Suppressor macrophage (primary cell): ENCODE data around the gene TPRG1L.

ENCODE experiments used
- DNase-seq, 4 experiments: peaks; one replicate each; pipeline ENCODE4 v3.0.0-alpha.2; 2020 to 2022

TPRG1L gene

DNA sequence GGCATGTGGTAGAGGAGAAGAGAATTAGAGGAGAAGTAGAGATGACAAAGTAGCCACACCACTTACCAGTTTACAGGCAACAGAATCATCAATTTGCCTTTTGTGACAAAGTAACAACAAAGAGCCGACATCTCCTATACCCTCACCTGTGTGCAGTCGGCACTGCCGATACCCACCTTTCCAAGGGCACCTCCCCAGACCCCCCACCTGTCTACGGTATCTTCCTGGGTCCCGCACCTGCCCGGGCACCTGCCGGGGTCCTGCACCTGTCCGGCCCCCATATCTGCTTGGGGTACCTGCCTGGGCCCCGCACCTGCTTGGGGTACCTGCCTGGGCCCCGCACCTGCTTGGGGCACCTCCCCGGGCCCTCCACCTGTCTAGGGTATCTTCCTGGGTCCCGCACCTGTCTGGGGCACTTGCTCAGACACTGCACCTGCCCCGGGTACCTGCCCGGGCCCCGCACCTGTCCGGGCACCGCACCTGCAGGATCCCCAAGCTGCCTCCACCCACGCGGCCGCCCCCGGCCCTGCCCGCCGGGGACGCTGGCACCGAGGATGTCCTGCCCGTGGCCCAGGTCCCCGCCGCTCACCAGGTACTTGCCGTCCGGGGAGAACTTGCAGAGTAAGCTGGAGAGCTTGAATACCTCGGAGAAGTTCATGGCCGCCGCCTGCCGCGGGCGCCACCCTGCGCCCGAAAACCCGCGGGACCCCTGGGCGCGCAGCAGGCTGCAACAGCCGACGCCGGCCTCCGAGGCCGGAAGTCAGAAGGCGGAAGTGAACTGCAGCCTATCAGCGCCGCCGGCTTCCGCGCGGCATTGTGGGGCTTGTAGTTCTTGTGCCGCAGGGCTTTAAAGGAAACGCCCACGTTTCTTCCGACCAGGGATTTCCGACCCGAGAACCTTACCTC lies 24.8 kb downstream of the TPRG1L start, which contains the start of gene WRAP73:
Gene WRAP73, minus strand, starts transcription at position 762 of the 906 bp plus-strand sequence. Its CDS starts 104 bp downstream, at position 658.
- peak; percentile 95 to 97 (median 97) for DNase-seq

GRCh38 chr1:3650248-3651025 lies 25.6 kb downstream of the TPRG1L start:
- no peak for DNase-seq

GRCh38 chr1:3651026-3651929 lies 26.5 kb downstream of the TPRG1L start:
- DNase-seq = peak in 2 of 4 experiments; percentile 15 to 16

GRCh38 chr1:3651930-3652547 lies 27.2 kb downstream of the TPRG1L start, which contains the start of gene TP73:
Gene TP73 (plus strand): TSS chr1:3652516. CDS start chr1:3682366, 29,850 bp downstream.
- peak in 3 of 4 experiments; percentile 30 to 50 (median 30) for DNase-seq

GRCh38 chr1:3652548-3653285 lies 27.9 kb downstream of the TPRG1L start:
- peak in 1 of 4 experiments; percentile 20 for DNase-seq

DNA sequence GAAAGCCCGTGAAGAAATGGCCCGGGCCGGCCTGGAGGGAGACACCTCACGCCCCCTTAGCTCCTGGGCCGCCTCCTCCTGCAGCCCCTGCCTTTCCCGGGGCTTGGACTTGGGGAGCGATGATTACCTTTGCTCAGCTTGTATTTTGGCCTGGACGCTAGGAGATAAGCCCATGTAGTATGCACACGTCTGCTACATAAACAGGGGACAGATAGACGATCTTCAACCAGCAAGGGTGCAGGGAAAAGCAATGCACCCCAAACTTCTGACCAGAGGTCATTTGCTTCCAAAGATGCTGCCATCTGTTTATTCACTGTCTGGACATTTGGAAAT lies 28.4 kb downstream of the TPRG1L start:
- no peak for DNase-seq

DNA sequence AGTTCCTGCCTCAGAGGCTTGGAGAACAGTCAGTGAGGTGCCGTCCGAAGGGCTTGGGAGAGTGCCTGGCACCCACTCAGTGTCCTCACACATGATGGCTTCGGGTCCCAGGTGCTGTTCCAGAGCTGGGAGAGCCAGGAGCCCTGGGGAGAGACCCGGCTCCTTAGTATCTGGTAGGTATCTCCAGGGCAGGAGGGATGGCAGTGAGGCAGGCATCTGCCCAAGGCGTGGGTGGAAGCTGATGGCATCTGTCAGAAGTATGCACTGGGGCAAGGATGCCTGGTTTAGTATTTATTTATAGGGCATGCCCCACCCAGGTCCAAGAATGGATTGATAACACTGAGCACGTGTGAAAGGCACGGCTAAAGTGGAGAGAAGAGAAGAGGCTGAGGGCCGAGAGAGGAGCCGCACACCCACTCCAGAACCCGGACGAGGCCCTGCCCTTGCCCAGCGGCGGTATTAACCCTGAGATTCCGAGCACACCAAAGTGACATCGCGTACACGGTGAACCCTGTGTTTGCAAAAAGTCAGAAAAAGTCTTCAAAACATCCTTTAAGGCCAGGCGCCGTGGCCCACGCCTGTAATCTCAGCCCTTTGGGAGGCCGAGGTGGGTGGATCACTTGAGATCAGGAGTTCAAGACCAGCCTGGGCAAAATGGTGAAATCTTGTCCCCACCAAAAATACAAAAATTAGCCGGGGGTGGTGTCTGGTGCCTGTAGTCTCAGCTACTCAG lies 29.9 kb downstream of the TPRG1L start:
- DNase-seq = no peak

DNA sequence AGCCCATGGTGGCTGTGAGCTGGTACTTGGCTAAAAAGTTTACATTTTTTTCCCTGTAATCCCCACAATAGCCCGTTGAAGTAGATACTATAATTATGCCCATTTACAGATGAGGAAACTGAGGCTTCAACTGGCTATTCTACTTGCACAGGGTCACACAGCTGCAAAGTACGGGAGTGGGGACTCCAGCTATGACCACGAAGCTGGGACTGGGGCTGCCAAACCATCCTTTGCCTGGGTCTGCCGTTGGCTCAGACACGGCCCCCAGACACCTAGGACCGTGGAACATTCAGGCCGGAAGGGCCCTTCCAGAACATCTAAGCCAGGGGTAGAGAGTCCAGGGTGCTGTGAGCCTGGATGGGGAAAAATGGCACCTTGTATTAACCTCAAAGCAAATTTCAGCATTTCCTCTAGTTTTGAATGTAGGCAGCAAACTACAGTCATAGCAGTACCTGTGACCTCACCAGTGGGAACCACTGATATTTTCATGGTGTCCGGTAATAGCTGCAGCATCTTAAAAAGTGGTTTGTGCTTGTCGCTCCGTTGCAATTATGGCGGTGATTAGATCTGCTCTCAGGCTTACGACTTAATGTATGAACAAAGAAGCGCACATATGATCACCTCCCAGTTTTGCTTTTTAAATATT lies 31.8 kb downstream of the TPRG1L start:
- no peak for DNase-seq

DNA sequence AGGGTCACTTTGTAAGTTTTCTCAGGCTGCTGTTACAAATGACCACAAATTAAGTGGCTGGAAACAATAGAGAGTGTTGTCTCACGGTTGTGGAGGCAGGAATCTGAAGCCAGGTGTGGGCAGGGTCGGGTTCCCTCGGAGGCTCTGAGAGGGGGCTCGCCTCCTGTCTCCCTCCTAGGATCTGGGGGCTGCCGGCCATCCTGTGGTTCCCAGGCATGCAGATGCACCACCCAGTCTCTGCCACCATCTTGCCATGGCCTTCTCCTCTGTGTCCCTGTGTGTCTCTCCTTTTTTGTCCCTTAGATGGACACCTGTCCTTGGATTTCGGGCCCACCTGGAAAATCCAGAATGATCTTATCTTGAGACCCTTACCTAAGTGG lies 32.3 kb downstream of the TPRG1L start:
- DNase-seq = no peak

- no peak for DNase-seq
Observed at GRCh38 chr1:3657578-3658230, 32.9 kb downstream of the TPRG1L start.

DNA sequence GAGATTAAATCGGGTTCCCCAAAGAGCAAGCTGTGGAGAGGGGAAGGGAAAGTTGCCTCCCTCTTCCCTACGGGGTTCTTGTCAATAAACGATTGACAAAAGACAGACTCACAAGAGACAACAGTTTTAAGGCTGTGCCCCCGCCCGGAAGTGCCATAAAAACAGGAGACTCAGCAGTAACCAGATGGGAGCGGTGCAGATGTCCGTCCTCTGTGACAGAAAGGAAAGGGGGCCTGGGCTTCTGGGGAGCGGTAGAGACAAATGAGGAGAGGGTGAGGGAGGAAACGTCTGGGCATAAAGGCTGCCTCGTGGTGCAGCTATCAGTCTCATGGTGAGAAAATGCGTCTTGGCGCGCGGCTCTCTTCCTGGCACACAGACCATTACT lies 33.4 kb downstream of the TPRG1L start:
- DNase-seq = no peak

DNA sequence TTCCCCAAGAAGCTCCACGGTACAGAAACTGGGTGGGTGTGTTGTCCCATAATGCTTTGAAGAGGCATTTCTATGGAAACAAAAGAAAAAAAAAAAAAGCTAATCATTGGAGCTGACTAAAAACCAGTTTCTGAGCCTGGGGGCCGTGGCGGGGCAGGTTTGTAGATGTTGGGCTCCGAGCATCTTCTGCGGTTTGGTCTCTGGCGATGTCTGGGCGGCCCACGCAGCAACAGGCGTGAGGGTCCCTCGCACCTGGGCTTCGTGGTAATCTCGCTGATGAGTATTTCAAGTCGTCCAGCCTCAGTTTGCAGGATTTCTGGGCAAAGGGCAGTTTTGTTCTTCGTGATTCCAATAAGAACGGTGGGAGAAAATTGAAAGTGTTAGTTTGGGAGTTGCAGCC lies 34.3 kb downstream of the TPRG1L start:
- DNase-seq = no peak

DNA sequence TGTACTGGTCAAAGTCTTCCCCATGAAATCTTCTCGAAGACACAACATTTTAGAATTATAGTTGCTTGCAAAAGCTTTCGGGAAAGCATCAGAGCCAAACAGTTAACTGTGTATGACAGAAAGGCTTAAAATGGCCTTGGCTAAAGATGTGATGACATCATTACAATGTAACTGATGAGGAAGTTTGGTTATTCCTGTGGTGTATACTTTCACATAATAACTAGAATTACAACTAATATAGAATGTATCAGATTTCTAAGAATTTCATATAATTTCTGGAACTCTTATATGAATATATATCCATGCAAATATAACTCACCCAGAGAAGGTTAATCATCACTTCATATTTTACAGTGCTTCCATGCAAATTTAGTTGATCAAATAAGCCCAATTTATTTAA lies 35.9 kb downstream of the TPRG1L start:
- peak in 2 of 4 experiments; percentile 20 to 33 for DNase-seq

DNA sequence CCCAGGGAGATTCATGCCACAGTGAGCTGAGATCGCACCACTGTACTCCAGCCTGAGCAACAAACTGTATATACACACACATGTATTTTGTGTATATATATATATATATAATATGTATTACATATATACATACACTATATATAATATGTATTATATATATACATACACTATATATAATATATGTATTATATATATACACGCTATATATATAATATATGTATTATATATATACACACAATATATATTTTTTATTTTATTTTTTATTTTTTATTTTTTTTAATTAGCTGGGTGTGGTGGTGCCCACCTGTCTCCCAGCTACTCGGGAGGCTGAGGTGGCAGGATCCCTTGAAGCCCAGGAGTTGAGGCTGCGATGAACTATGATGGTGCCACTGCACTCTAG lies 36.8 kb downstream of the TPRG1L start:
- no peak for DNase-seq

DNA sequence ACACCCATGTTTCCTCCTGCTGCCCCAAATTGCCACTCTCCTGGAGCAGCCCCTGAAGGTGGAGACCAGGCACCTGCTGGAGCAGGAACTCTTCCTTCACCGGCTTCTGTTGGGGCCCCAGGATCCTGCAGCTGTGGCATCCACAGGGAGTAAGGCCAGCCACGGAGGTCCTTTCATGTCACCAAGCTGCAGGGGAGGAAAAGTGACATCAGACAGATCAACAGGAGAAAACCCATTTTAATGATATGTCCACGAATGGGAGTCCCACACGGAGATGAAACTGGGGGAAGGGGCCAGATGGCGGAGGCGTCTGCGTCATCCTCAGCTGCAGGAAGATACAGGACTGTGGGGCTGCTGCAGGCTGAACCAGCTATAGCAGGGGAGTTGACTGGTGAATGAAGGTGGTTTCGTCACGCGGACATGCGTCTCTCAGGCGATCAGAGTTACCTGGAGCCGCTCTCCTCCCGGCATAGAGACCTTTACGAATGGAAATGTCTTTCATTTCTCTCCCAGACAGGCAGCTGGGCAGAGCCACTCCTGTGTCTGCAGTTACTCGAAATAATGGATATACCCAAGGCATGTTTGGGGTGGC lies 37.4 kb downstream of the TPRG1L start:
- no peak for DNase-seq

- no peak for DNase-seq
Observed at GRCh38 chr1:3663999-3664699, 39.3 kb downstream of the TPRG1L start.

DNA sequence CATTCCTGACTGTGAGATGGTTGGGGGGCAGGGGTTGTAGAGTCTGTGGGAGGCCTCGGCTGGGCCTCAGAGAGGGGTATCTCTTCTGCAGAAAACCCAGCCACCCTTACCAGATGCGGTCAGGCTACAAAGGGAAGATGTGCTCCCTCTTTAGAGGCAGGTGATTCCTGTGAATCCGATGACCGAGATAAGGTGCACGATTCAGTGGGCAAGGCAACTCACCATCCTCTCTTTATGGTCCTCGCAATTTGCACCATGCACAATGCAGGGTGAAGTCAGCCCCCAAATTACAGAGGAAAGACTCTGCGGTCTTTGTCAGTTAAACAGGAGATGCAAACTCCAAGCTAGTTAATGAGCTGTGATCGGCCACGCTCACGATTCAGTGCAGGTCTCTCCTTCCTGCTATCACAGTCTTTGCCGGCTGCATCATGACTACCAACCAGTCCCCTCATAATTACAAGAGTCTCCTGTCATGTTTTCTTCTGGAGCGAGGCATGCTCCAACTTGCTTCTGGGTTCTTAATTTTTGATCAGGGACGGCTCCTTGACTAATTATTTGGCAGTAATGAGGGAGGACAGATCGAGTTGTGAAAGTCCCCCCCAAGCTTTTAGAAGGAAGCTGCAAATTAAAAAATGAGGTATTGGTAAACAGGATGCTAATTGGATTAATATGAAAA lies 40.0 kb downstream of the TPRG1L start:
- DNase-seq = no peak

GRCh38 chr1:3668148-3668547 lies 43.3 kb downstream of the TPRG1L start:
- no peak for DNase-seq
